ENCODE measurements around the gene ITGA8.

DNA sequence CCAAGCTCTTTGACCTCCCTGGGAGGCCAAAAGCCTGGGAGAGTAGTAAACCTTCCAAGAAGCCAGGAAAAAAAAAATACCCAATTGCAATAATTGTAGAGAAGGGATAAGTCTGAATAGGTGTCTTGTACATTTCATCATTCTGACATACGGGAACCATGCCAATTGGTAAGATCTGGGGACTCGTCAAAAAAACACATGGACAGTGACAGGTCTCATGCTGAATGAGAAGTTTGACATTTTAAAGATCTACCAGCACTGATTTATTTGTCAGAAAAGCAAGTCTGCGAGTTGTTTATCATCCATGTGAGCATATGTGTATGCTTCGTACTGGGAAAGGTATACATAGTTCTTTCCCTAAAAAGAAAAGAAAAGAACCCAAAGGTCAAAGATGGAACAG lies 4.1 kb upstream of the ITGA8 start:
- no peak for TF ChIP-seq POLR2A (IDR thresholded peaks at IDR 0.05)
- no peak for TF ChIP-seq EP300 (IDR thresholded peaks at IDR 0.05)
- TF ChIP-seq POLR2AphosphoS5 (IDR thresholded peaks at IDR 0.05), result no peak
- TF ChIP-seq, protein P1, sequence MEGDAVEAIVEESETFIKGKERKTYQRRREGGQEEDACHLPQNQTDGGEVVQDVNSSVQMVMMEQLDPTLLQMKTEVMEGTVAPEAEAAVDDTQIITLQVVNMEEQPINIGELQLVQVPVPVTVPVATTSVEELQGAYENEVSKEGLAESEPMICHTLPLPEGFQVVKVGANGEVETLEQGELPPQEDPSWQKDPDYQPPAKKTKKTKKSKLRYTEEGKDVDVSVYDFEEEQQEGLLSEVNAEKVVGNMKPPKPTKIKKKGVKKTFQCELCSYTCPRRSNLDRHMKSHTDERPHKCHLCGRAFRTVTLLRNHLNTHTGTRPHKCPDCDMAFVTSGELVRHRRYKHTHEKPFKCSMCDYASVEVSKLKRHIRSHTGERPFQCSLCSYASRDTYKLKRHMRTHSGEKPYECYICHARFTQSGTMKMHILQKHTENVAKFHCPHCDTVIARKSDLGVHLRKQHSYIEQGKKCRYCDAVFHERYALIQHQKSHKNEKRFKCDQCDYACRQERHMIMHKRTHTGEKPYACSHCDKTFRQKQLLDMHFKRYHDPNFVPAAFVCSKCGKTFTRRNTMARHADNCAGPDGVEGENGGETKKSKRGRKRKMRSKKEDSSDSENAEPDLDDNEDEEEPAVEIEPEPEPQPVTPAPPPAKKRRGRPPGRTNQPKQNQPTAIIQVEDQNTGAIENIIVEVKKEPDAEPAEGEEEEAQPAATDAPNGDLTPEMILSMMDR (IDR thresholded peaks at IDR 0.05), result no peak
